Bone marrow (tissue), 2 donors: Measurements from ENCODE around the gene CYP2C19.
"Not testable (repeated sequence)": the region's sequence is repeated elsewhere in the genome, so short reads cannot be mapped to it uniquely, and the experiment has no call there.

Experiments
- DNase-seq, 2 donors: peaks; one replicate each; lab custom pipeline; 2025; lab: John Stamatoyannopoulos, UW

Gene CYP2C19

DNA sequence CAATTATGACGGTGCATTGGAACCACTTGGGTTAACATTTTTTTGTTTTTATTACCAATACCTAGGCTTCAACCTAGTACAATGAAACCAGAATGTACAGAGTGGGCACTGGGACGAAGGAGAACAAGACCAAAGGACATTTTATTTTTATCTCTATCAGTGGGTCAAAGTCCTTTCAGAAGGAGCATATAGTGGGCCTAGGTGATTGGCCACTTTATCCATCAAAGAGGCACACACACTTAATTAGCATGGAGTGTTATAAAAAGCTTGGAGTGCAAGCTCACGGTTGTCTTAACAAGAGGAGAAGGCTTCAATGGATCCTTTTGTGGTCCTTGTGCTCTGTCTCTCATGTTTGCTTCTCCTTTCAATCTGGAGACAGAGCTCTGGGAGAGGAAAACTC, at the start of gene CYP2C19:
Gene CYP2C19, plus strand, starts transcription at position 289 of the 400 bp plus-strand sequence. Its CDS starts 25 bp downstream, at position 314.
- DNase-seq, result no peak

DNA sequence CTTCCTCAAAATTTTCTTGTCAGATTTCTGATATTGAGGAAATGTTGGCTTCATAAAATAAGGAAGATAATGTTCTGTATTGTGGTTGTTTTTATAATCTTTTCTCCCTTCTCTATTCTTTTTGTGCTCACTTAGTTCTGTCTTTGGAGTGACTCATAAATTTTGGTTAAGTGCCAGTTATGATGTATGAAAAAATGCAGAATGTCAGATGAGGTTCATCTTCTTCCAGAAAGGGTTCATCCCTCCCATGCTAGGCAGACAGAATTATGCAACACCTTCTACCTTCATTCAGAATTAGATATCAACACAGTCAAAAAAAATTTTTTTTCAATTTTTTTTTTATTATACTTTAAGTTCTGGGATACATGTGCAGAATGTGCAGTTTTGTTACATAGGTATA, 36.6 kb upstream of the CYP2C19 start:
- DNase-seq, result peak in 1 of 2 donors; percentile 0

DNA sequence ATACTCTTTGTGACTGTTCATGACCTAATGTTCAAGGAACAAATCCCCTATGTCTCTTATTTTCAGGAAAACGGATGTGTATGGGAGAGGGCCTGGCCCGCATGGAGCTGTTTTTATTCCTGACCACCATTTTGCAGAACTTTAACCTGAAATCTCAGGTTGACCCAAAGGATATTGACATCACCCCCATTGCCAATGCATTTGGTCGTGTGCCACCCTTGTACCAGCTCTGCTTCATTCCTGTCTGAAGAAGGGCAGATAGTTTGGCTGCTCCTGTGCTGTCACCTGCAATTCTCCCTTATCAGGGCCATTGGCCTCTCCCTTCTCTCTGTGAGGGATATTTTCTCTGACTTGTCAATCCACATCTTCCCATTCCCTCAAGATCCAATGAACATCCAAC, 27.3 kb upstream of the CYP2C19 start:
- no peak for DNase-seq

DNA sequence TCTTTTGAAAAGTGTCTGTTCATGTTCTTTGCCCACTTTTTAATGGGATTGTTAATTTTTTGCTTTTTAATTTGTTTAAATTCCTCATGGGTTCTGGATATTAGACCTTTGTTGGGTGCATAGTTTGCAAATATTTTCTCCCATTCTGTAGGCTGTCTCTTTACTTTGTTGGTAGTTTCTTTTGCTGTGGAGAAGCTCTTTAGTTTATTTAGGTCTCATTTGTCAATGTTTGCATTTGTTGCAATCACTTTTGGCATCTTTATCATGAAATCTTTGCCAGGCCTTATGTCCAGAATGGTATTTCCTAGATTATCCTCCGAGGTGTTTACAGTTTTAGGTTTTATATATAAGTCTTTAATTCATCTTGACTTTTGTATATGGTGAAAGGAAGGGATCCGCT, 23.9 kb upstream of the CYP2C19 start:
- DNase-seq, result no peak

DNA sequence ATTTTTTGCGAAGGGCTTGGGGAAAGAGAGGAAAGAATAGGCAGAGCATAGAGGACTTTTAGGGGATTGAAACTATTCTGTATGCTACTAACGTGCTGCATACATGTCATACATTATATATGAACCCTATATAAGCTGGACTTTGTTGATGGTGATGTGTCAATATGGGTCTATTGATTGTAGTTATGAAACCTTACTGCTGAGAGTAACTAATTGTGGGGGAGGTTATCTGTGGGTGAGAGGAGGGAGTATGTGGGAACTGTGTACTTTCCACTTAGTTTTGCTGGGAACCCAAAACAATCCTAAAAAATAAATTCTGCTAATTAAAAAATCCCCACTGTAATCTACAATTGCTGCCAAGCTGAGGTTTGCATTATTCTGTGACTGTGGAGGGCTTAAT, 15.3 kb upstream of the CYP2C19 start:
- DNase-seq, result no peak

DNA sequence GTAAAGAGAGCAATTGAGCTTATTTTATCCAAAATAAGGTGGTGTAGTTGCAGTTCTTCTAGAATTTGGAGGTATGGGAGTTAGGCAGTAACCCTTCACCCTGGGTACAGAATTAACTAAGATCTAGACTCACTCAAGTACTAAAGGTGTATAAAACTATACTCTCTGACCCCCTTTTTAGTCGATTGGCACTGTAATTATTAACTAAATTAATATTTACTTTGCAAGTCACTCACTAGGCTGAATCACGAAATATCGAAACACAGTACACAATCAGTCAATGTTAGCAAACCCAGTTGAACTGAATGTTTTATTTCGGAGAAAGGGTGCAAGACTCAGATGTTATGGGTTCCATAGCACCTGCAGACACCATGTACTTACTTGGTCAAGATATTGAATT, 14.6 kb upstream of the CYP2C19 start:
- DNase-seq, result no peak

DNA sequence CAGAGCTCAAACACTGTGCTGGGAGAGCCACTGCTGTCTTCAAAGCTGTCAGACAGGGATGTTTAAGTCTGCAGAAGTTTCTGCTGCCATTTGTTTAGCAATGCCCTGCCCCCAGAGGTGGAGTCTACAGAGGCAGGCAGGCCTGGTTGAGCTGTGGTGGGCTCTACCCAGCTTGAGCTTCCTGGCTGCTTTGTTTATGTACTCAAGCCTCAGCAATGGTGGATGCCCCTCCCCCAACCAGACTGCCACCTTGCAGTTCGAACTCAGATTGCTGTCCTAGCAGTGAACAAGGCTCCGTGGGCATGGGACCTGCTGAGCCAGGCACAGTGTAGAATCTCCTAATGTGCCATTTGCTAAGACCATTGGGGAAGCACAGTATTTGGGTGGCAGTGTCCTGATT, 4.6 kb upstream of the CYP2C19 start:
- no peak for DNase-seq

DNA sequence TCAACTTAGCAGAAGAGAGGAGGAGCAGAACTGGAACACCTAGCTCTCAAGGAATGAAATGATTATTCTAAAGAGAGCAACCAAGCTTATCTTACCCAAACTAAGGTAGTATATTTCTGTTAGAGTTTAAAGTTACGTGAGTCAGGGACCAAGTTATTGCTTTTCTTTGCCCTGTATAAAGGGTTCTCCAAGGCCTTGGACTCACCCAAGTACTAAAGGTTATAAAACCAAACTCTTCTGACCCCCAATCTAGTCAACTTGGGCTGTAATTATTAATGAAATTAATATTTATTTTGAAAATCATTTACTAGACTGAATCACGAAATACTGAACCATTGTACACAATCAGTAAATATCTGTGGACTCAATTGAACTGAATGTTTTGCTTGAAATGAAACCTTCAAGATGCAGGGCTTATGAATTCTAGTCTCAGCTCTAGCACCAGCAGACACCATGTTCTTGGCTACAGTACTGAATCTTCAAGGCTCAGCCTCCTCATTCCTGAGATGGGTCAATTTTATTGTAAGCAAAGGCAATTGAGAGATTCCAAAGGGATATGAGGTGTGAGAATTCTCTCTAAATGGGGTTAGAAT, 1.8 kb upstream of the CYP2C19 start:
- DNase-seq, result no peak

DNA sequence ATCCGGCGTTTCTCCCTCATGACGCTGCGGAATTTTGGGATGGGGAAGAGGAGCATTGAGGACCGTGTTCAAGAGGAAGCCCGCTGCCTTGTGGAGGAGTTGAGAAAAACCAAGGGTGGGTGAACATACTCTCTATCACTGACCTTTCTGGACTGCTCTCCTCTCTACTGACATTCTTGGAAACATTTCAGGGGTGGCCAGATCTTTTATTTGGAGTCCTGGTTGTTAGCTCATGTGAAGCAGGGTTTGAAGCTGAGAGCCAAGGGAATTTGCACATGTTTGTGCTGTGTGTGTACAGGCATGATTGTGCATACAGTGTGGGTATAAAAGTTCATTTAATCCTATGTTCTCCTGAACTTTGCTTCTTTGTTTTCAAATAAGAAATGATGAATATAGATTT, 12.9 kb downstream of the CYP2C19 start:
- not testable (repeated sequence) for DNase-seq

DNA sequence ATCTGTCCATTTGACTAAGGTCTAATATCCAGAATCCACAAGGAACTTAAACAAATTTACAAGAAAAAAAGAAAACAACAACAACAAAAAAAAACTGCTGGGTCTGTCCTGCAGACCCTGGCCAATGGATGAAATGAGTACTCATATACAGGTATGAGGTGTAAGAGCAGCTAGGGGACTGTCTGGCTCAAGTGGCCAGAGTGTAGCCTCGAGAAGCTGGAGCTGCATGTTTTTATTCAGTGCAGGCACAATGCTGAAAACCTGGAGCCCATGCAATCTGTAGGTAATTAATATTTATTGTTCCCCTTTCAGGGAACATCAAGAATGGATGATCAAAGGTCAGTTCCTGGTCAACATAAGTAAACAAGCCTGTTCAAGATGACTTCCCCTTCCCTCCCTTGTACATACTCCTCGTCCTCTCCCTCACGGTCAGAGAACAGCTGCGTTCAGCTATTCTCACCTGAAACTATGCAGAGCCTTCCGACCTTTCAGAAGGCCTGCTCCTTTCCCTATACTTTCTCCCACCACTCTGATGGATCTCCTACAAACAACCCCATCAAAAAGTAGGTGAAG, 15.5 kb downstream of the CYP2C19 start:
- DNase-seq, result no peak

DNA sequence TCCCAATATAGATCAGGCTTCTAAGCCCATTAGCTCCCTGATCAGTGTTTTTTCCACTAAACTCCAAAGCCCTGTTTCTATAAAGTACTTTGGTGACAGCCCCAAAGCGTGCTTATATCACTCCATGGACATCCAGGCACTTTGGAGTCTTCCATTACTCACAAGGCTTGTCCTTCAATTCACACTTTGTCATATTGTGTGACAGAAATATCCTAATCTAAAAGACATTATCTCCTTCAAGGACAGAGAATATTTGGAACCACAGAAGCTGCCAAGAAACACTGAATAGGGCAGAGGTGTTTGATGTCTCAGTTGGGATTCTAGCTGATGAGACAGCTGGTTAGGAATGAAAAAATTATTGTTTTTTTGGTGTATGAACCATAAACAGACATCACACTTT, 18.4 kb downstream of the CYP2C19 start:
- DNase-seq, result no peak

DNA sequence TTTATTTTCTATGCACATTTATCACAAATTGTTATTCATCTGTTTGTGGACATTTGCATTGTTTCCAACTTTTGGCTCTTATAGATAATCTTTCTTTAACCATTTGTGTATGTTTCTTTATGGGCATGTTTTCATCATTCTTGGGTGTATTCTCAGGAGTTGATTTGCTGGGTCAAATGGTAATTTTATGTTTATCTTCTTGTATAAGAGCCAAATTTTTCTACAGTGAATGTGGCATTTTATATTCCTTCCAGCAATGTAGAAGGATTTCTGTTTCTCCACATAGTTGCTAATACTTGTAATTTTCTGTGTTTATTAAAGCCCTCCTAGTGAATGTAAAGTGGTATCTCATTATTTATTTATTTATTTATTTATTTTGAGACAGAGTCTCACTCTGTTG, 21.8 kb downstream of the CYP2C19 start:
- no peak for DNase-seq

DNA sequence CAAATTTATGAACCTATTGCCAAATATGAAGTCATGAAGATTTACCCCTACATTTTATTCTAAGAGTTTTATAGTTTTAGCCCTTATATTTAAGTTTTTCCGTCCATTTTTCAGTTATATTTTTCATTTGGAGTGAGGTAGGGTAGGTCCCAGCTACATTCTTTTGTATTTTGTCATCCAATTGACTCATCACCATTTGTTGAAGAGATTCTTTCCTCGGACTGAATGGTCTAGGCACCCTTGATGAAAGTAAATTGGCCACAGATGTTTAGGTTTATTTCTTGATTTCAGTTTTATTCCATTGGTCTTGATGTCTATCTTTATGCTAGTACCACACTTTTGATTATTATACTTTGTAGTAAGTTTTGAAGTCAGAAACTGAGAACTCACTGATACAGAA, 22.7 kb downstream of the CYP2C19 start:
- no peak for DNase-seq

DNA sequence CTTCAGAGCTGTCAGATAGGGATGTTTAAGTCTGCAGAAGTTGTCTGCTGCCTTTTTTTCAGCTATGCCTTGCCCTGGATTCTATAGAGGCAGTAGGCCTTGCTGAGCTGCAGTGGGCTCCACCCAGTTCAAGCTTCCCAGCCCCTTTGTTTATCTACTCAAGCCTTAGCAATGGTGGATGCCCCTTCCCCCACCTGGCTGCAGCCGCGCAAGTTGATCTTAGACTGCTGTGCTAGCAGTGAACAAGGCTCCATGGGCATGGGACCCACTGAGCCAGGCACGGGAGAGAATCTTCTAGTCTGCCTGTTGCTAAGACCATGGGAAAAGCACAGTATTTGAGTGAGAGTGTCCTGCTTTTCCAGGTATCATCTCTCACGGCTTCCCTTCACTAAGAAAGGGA, 38.1 kb downstream of the CYP2C19 start:
- not testable (repeated sequence) for DNase-seq

DNA sequence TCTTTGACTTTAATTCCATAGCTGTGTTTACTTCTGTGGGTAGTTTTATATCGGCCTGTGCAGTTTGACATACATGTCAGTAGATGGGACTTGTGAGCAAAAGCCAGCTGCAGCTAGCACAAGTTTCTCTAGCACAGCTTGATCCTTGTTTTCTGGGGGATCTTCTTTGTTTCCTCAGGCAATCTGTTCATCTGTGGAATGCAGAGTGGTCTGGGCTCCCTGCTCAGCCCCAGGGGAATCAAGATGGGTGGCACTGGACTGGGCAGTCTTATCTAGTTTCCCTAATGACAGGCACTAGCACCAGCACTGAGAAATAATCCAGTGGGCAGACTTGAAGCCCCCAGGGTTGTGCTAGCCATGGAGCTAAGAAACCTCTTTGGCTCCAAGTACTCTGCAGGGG, 40.8 kb downstream of the CYP2C19 start:
- DNase-seq, result no peak

DNA sequence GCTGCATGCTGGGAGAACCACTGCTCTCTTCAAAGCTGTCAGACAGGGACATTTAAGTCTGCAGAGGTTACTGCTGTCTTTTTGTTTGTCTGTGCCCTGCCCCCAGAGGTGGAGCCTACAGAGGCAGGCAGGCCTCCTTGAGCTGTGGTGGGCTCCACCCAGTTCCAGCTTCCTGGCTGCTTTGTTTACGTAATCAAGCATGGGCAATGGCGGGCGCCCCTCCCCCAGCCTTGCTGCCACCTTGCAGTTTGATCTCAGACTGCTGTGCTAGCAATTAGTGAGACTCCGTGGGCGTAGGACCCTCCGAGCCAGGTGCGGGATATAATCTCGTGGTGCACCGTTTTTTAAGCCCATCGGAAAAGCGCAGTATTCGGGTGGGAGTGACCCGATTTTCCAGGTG, 67.5 kb downstream of the CYP2C19 start:
- not testable (repeated sequence) for DNase-seq

DNA sequence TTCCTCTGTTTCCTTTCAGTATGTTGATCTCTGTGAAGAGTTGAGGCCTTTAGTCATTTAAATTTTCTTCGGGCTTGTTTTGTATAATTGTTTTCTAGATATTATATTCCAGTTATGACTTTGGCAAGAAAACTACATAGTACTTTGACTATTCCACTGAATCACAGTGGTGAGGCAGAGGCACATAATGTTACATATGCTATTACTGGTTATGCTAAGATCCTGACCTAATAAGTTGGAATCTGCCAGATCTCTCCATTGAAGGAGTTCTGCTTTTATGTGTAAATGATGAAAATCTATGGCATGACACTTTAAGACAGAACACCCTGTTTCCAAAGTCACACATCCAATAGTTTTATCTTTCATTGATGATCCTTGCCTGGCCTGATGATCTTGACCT, 83.7 kb downstream of the CYP2C19 start:
- DNase-seq, result no peak

DNA sequence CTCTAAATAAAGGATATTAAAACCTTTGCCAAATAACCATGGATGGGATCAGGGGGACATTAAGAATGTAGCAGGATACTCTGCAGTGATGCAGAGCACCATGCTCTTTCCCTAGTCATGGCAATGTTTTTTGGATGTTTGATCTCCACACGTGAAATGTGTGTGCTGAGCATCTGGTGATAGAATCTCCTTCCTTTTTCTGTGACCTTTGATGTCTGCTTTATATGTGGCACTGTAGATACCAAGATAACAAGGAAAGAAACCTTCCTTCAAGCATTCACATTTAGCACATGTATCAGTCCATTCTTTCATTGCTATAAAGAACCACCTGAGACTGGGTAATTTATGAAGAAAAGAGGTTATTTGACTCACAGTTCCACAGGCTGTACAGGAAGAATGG, 88.3 kb downstream of the CYP2C19 start:
- no peak for DNase-seq

DNA sequence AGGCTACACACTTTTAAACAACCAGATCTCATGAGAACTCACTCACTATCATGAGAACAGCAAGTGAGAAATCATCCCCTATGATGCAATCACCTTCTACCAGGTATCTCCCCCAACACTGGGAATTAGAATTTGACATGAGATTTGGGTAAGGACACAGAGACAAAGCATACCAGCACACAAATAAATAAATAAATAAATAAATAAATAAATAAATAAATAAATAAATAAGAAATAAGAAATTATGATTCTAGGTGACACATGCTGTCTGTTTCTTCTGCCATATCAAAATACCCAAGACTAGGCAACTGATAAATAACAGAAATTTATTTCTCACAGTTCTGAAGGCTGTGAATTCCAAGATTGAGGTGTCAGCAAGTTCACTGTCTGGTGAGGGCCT, 88.8 kb downstream of the CYP2C19 start:
- DNase-seq, result no peak

DNA sequence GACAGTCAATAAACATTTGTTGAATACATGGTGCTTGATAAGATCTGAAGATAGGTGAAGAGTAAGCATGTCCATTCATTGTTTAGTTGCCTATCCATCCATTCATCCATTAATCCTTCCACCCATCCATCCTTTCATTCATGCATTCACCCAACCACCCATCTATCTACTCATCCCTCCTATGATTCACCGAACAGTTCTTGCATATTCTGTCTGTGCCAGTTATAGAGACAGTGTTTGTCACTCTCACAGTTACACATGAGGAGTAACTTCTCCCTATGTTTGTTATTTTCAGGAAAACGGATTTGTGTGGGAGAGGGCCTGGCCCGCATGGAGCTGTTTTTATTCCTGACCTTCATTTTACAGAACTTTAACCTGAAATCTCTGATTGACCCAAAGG, 90.0 kb downstream of the CYP2C19 start:
- DNase-seq, result no peak

DNA sequence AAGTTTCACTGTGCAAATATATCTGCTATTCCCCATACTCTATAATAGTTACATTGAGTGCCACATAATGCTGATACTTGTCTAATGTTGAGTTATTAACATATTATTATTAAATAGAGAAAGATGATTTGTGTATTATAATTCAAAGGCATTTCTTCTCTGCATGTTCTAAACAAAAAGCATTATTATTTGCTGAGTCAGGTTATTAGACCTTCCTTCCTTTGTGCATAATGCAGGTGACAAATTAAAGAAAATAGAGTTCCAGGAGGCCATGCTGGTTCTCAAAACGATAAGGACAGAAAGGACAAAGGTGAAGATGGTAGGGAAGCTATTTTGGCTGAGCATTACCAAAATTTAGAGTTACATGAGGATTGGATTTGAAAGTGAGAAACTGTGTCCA, 90.6 kb downstream of the CYP2C19 start:
- no peak for DNase-seq

DNA sequence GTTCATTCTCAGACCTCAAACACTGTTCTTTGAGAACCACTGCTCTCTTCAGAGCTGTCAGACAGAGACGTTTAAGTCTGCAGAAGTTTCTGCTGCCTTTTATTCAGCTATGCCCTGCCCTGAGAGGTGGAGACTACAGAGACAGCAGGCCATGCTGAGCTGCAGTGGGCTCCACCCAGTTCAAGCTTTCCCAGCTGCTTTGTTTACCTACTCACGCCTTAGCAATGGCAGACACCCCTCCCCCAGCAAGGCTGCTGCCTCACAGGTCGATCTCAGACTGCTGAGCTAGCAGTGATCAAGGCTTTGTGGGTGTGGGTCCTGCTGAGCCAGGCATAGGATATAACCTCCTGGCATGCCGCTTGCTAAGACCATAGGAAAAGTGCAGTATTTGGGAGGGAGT, 95.5 kb downstream of the CYP2C19 start:
- no peak for DNase-seq

DNA sequence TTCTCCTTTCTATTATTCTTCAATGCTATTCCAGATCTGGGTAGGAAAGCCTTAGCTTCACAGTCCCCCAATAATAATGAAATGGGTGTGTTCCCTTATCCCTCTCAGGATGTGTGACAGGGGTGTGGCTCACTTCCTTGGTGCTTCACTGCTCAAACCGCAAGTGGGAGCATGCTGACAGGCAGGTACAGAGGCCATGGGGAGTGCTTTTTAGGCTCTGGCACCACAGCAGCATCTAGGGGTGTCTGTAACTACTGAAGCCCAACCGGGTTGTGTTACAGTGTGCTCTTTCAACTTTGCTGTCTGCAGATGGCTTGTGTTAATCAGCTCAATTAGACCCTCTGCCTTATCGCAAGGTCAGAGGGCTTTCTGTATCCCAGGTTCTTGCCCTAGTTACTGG, 96.6 kb downstream of the CYP2C19 start:
- no peak for DNase-seq

DNA sequence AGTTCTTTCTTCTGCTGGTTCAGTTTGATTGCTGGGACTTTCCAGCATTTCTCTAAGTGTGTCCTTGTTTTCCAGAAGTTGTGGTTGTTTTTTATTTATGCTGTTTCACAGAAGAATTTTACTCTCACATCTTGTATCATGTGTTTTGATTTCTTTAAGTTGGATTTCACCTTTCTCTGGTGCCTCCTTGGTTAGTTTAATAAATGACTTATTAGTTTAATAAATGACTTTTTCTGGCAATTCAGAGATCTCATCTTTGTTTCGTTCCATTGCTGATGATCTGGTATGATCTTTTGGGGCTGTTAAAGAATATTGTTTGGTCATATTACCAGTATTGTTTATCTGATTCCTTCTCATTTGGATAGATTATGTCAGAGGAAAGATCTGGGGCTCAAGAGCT, 116.2 kb downstream of the CYP2C19 start:
- DNase-seq, result no peak
